Keratinocyte (primary cell): Measurements from ENCODE around the gene ANKDD1B. TPM values are rescaled to one million over a fixed set of nuclear protein-coding genes. Genes with fewer than 3 reads are reported as not detected.

Experiments
- DNase-seq: peaks from one replicate; pipeline ENCODE4 v3.0.0-alpha.2; 2011; ENCODE audit warnings: low read depth, missing footprints, low spot score
- FAIRE-seq: peaks from 2 replicates; lab custom pipeline; 2011; peaks lifted over from hg19 to GRCh38; lab: Jason Lieb, UNC
- H2AFZ ChIP-seq: 2 replicates; pipeline ENCODE4 v1.6.0; 2012; ENCODE audit warnings: low read length, control low read depth, inconsistent platforms; ENCODE audit not compliant: control insufficient read depth
- H3K27ac ChIP-seq: 2 replicates; pipeline ENCODE4 v1.5.1; 2011; ENCODE audit warnings: low read length; ENCODE audit not compliant: control insufficient read depth, insufficient read depth
- H3K27me3 ChIP-seq: 3 replicates; pipeline ENCODE4 v1.6.0; 2011; ENCODE audit warnings: low read length; ENCODE audit not compliant: control insufficient read depth, insufficient read depth; ENCODE audit errors: extremely low read depth
- H3K36me3 ChIP-seq, 2 experiments: 2 replicates in 1 of 2; 3 replicates in 1 of 2; pipeline ENCODE4 v1.5.1; 2011; ENCODE audit warnings: low read length in 2 of 2, mild to moderate bottlenecking in 1 of 2; ENCODE audit not compliant: control insufficient read depth in 2 of 2, insufficient read depth in 2 of 2; ENCODE audit errors: extremely low read depth in 1 of 2
- H3K4me1 ChIP-seq: 3 replicates; pipeline ENCODE4 v1.5.1; 2011; ENCODE audit warnings: low read length; ENCODE audit not compliant: control insufficient read depth, insufficient read depth; ENCODE audit errors: extremely low read depth
- H3K4me2 ChIP-seq: 3 replicates; pipeline ENCODE4 v1.6.0; 2011; ENCODE audit warnings: low read depth, low read length; ENCODE audit not compliant: control insufficient read depth, insufficient read depth; ENCODE audit errors: extremely low read depth
- H3K4me3 ChIP-seq, 3 experiments: fragments of 200-600 bp in 1 of 3; sonication (generic) in 1 of 3; 2 replicates in 2 of 3; 3 replicates in 1 of 3; pipeline ENCODE4 v1.5.1; 2011 to 2016; ENCODE audit warnings: low read length in 3 of 3, mild to moderate bottlenecking in 3 of 3, control low read depth in 2 of 3, inconsistent platforms in 1 of 3, low read depth in 1 of 3, mixed read lengths in 1 of 3, mixed run types in 1 of 3, moderate library complexity in 1 of 3; ENCODE audit not compliant: control insufficient read depth in 2 of 3, insufficient read depth in 2 of 3; ENCODE audit errors: extremely low read depth in 1 of 3
- H3K79me2 ChIP-seq: 2 replicates; pipeline ENCODE4 v1.6.0; 2012; ENCODE audit warnings: low read length; ENCODE audit not compliant: control insufficient read depth, insufficient read depth
- H3K9ac ChIP-seq: 3 replicates; pipeline ENCODE4 v1.6.0; 2011; ENCODE audit warnings: low read length; ENCODE audit not compliant: control insufficient read depth, insufficient read depth; ENCODE audit errors: extremely low read depth
- H3K9me1 ChIP-seq: 3 replicates; pipeline ENCODE4 v1.6.0; 2011; ENCODE audit warnings: low read length; ENCODE audit not compliant: control insufficient read depth, insufficient read depth; ENCODE audit errors: extremely low read depth
- H3K9me3 ChIP-seq: 2 replicates; pipeline ENCODE4 v1.5.1; 2012; ENCODE audit warnings: low read depth, low read length; ENCODE audit not compliant: control insufficient read depth
- H4K20me1 ChIP-seq: 3 replicates; pipeline ENCODE4 v1.6.0; 2011; ENCODE audit warnings: low read length; ENCODE audit not compliant: control insufficient read depth, insufficient read depth; ENCODE audit errors: extremely low read depth
- EZH2 ChIP-seq: IDR thresholded peaks from one replicate; pipeline ENCODE4 v1.6.1; 2012; ENCODE audit warnings: inconsistent platforms, mild to moderate bottlenecking, low read length, moderate library complexity
- dilution Hi-C: fragments of 300-500 bp; cut with MboI; formaldehyde crosslinking; loops from one replicate; pipeline ENCODE4 v1.7.0; 2020; ENCODE audit warnings: low sequenced_read_pairs; ENCODE audit not compliant: extremely low pct_ligation_motif_present
- polyA plus RNA-seq, 5 experiments: library from polyadenylated mRNA; depleted of rRNA in 3 of 5; stranded (reverse) in 3 of 5; stranded (forward) in 1 of 5; unstranded in 1 of 5; fragments of >200 nt; gene quantifications; 1 replicate in 1 of 5; 2 replicates in 3 of 5; 3 replicates in 1 of 5; pipeline versions ENCODE4 v1.2.1 to v1.2.3, GENCODE V29; 2011 to 2012; ENCODE audit warnings: missing spikeins in 2 of 5, low read depth in 1 of 5, low replicate concordance in 1 of 5
- TF ChIP-seq, protein P1 (sequence below), 3 experiments: IDR thresholded peaks in 1 of 3; conservative IDR thresholded peaks in 1 of 3; optimal IDR thresholded peaks in 1 of 3; 2 replicates in 2 of 3; 3 replicates in 1 of 3; pipeline versions ENCODE3 to v1.5.1; 2011; ENCODE audit warnings: low read length in 3 of 3, mild to moderate bottlenecking in 3 of 3, moderate library complexity in 2 of 3, control low read depth in 1 of 3, inconsistent platforms in 1 of 3; ENCODE audit not compliant: insufficient read depth in 2 of 3; ENCODE audit errors: extremely low read depth in 1 of 3

The ANKDD1B gene
- polyA plus RNA-seq, 1 donor (not counting 4 experiments of a cell fraction or from before 2014, with no cell fraction given), result 1.1 TPM

DNA sequence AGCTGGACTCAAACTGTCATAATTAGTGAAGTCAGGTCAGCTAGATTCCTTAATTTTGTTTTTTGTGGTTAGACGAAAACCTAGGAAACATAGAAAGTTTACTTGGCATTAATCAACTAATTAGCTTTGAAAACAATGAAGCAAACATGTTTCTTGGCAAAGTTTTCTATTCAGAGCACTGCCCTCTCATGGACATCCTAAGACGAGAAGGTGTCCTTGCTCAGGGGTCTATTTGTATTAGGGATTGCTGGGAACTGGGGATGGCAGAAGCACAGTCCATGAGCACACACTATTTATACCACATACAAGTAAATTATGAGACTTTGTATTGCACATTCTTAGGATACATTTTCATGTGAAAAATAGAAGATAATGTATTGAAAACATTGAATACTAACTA lies 56.3 kb downstream of the ANKDD1B start:
- dilution Hi-C loops, result no loop called here
- no peaks in the 10 kb centered on the region for H3K27me3 ChIP-seq
- FAIRE-seq, result no peak

GRCh38 chr5:75668445-75668844 lies 57.2 kb downstream of the ANKDD1B start:
- DNase-seq (no peak), FAIRE-seq (no peak)
- H3K4me1 ChIP-seq, result peaks cover 5% of the 10 kb centered on the region
- H4K20me1 ChIP-seq, result no peaks in the 10 kb centered on the region
- no peak for TF ChIP-seq EZH2
- TF ChIP-seq, protein P1, sequence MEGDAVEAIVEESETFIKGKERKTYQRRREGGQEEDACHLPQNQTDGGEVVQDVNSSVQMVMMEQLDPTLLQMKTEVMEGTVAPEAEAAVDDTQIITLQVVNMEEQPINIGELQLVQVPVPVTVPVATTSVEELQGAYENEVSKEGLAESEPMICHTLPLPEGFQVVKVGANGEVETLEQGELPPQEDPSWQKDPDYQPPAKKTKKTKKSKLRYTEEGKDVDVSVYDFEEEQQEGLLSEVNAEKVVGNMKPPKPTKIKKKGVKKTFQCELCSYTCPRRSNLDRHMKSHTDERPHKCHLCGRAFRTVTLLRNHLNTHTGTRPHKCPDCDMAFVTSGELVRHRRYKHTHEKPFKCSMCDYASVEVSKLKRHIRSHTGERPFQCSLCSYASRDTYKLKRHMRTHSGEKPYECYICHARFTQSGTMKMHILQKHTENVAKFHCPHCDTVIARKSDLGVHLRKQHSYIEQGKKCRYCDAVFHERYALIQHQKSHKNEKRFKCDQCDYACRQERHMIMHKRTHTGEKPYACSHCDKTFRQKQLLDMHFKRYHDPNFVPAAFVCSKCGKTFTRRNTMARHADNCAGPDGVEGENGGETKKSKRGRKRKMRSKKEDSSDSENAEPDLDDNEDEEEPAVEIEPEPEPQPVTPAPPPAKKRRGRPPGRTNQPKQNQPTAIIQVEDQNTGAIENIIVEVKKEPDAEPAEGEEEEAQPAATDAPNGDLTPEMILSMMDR (optimal IDR thresholded peaks at IDR 0.05 in 1 of 3, IDR thresholded peaks at IDR 0.05 in 1 of 3, conservative IDR thresholded peaks at IDR 0.05 in 1 of 3; ENCODE audit: extremely low read depth in 1 of 3, insufficient read depth in 2 of 3, low read length in 3 of 3), result no peak
- H3K9me1 ChIP-seq, result no peaks in the 10 kb centered on the region
- no peaks in the 10 kb centered on the region for H3K9me3 ChIP-seq
- dilution Hi-C loops, result no loop called here
- H3K36me3 ChIP-seq, result peaks cover 3 to 9% of the 10 kb centered on the region in 2 experiments
- no peak overlapping the region for H3K4me3 ChIP-seq
- H2AFZ ChIP-seq, result no peak overlapping the region
- no peak overlapping the region for H3K4me2 ChIP-seq
- H3K27me3 ChIP-seq, result no peaks in the 10 kb centered on the region
- H3K79me2 ChIP-seq, result no peaks in the 10 kb centered on the region
- H3K27ac ChIP-seq, result no peak overlapping the region
- H3K9ac ChIP-seq, result no peak overlapping the region

More for the DNA sequence above, 56.3 kb downstream of the ANKDD1B start:
- Histone ChIP-seq H3K4me3 (no peak overlapping the region), H3K4me2 (no peak overlapping the region), H3K4me1 (peaks cover 5% of the 10 kb centered on the region), H3K9ac (no peak overlapping the region), H3K79me2 (no peaks in the 10 kb centered on the region), H2AFZ (no peak overlapping the region), H4K20me1 (no peaks in the 10 kb centered on the region), H3K36me3 (peaks cover 2 to 3% of the 10 kb centered on the region in 2 experiments), H3K9me3 (no peaks in the 10 kb centered on the region), H3K9me1 (no peaks in the 10 kb centered on the region), H3K27ac (no peak overlapping the region)
- DNase-seq, result no peak
- TF ChIP-seq, protein P1 (optimal IDR thresholded peaks at IDR 0.05 in 1 of 3, IDR thresholded peaks at IDR 0.05 in 1 of 3, conservative IDR thresholded peaks at IDR 0.05 in 1 of 3; ENCODE audit: extremely low read depth in 1 of 3, insufficient read depth in 2 of 3, low read length in 3 of 3), result peak in 1 of 3 experiments; percentile 17
- TF ChIP-seq EZH2, result no peak
